Pancreas (tissue), 10 donors: ENCODE measurements around the gene CHSY1. TPM values are rescaled to one million over a fixed set of nuclear protein-coding genes. Genes with fewer than 3 reads are reported as not detected.

Experiments
- ATAC-seq, 4 donors: fragments of 200-7000 bp; cut with Tn5 transposase; one replicate each; pipeline versions ENCODE4 v1.8.0 to v1.9.1; 2020; ENCODE audit warnings: mild to moderate bottlenecking in 4 of 4, moderate library complexity in 4 of 4
- DNase-seq, 6 donors: peaks; one replicate each; pipeline ENCODE4 v3.0.0-alpha.2; 2020
- FAIRE-seq: peaks from 2 replicates; lab custom pipeline; 2012; peaks lifted over from hg19 to GRCh38; lab: Jason Lieb, UNC
- H3K27ac ChIP-seq, 4 donors: fragments of 200-600 bp; sonication (generic); 1 replicate in 3 of 4; 2 replicates in 1 of 4; pipeline versions ENCODE4 v1.5.0 to v1.8.0; 2020
- H3K27me3 ChIP-seq, 4 donors: fragments of 200-600 bp; one replicate each; pipeline ENCODE4 v1.8.0; 2021
- H3K36me3 ChIP-seq, 3 donors: fragments of 200-600 bp; sonication (generic) in 1 of 3; one replicate each; pipeline versions ENCODE4 v1.5.0 to v1.8.0; 2020 to 2021
- H3K4me1 ChIP-seq, 3 donors: fragments of 200-600 bp; one replicate each; pipeline ENCODE4 v1.8.0; 2021
- H3K4me3 ChIP-seq, 4 donors: fragments of 200-600 bp; sonication (generic) in 2 of 4; one replicate each; pipeline versions ENCODE4 v1.5.0 to v1.8.0; 2020 to 2021
- H3K9me3 ChIP-seq, 4 donors: fragments of 200-600 bp; one replicate each; pipeline ENCODE4 v1.8.0; 2021
- WGBS, 2 donors: extraction: QIAGEN DNeasy Blood & Tissue Kit; methylation state at CpG; one replicate each; pipeline ENCODE4 v1.1.7; 2013; 5-methylcytosine and 5-hydroxymethylcytosine counted together
- intact Hi-C, 3 donors: fragments of 100-400 bp; cut with DNase I; formaldehyde crosslinking; loops; one replicate each; pipeline versions ENCODE4 v1.11.1 to v1.14.2; 2022
- polyA plus RNA-seq, 2 donors: library from polyadenylated mRNA; stranded (reverse); fragments of 200-250 nt; gene quantifications; one replicate each; pipeline ENCODE4 v1.2.3, GENCODE V29; 2013
- total RNA-seq, 6 donors: library from RNA; stranded (reverse); fragmentation: NEBNext Ultra II Directional in 4 of 6; extraction: Animal tissue kit (Norgen Biotek cat#: 25700) in 4 of 6; gene quantifications; one replicate each; pipeline versions ENCODE4 v1.2.1 to v1.2.4, GENCODE V29; 2021 to 2023
- TF ChIP-seq, protein P1 (sequence below), 4 donors: fragments of 200-600 bp; sonication (generic) in 3 of 4; IDR thresholded peaks; one replicate each; pipeline versions ENCODE4 v1.5.0 to v1.8.0; 2021; ENCODE audit warnings: antibody characterized with exemption in 4 of 4
- donor health status: healthy with polysubstance abuse.
- donor health status: DM: no; HTN: no; CAD: no; lungs with moderate emphysema.
- donor health status: DM: no; HTN: no; CAD: no.
- donor health status: control.
- donor health status: control.
- donor health status: Bipolar disorder and iron deficiency.
- donor health status: DM: yes; HTN: yes; CAD: no.
- donor health status: DM: no; HTN: no; CAD: no.
- donor health status: DM: no; HTN: no; CAD: no.
- donor health status: DM: yes; HTN: yes; CAD: no.

Gene CHSY1
- total and polyA plus RNA-seq, 8 donors, result 3.4 to 11.2 (median 5.5) TPM

DNA sequence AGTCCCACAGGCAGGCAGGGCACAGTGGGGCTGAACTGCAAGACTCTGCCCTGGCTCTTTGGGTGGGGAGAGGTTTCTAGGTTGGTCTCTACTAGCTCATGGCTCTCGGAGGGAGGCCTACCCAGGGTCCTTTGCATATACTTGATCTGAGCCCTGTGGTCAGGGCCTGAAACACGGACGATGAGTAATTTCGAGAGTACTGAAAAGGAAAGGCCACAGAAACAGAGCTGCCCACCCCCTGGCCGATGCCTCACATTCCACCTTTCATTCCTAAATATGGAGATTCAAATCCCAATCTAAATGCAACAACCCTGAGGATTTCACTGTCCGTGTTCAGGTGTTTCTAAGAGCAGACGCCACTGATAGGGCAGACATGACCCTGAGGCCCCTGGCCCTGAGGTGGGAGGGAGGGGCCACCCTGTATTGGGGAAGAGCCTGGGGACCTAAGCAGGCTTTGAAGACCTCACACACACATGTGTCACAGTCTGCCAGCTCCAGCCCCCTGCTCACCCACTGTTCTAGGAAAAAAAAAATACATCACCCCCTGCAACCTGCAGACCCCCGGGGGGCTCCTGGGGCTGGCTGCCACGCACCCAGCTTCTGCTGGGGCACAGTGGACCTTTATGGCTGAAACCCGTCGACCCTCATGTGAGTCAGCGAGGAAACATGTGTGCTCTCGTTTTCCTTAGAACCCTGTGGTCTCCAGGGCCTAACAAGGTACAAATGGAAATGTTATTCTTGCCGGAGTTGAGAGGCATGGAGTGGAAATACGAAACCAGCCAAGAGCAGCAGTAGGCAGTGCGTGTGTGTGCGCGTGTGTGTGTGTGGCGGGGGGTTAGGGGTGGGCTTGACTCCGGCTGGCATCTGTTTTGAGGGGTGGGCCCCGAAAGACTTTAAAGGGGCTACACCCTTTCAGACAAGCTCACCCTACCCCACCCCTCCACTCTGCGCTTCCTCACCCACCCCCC, 112.7 kb downstream of the CHSY1 start:
- H3K4me1 ChIP-seq, result no peaks in the 10 kb centered on the region
- no peak overlapping the region for H3K27ac ChIP-seq
- ATAC-seq (no peak), FAIRE-seq (no peak), DNase-seq (no peak)
- no peaks in the 10 kb centered on the region for H3K27me3 ChIP-seq
- TF ChIP-seq, protein P1, sequence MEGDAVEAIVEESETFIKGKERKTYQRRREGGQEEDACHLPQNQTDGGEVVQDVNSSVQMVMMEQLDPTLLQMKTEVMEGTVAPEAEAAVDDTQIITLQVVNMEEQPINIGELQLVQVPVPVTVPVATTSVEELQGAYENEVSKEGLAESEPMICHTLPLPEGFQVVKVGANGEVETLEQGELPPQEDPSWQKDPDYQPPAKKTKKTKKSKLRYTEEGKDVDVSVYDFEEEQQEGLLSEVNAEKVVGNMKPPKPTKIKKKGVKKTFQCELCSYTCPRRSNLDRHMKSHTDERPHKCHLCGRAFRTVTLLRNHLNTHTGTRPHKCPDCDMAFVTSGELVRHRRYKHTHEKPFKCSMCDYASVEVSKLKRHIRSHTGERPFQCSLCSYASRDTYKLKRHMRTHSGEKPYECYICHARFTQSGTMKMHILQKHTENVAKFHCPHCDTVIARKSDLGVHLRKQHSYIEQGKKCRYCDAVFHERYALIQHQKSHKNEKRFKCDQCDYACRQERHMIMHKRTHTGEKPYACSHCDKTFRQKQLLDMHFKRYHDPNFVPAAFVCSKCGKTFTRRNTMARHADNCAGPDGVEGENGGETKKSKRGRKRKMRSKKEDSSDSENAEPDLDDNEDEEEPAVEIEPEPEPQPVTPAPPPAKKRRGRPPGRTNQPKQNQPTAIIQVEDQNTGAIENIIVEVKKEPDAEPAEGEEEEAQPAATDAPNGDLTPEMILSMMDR (IDR thresholded peaks at IDR 0.05), result no peak
- no peaks in the 10 kb centered on the region for H3K36me3 ChIP-seq
- WGBS, 2 donors, result 79 to 83% methylated on average over 22 of the region's 22 CpGs
- H3K4me3 ChIP-seq, result no peak overlapping the region
- intact Hi-C loops, result no loop called here
- H3K9me3 ChIP-seq, result no peaks in the 10 kb centered on the region

DNA sequence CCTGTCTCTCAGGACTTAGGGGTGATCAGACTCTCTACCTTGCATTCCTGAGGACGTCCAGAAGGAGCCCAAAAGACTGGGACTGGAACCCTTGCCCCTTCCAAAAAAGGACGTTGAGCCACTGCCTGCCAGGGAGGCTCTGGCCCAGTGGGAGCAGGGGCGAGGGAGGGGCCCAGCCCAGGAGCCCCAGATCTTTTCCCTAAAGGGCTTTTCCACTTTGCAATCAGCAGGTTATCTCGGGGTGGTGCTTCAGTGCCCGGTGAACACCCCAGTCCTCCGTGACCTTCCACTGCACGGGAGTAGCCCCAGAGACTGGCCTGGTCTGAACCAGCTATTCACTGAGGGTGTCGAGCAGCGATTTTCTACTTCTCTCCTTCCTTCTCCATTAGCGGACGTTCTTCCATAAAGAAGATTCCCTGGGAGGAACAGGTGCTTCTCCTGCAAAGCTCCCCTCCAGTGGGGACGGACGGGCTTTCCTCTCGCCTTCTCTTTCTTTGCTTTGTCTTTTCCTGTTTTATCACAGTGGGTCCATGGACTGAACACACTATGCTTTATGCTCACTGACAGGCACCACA, 113.7 kb downstream of the CHSY1 start:
- Histone ChIP-seq H3K4me3 (no peak overlapping the region), H3K4me1 (no peaks in the 10 kb centered on the region), H3K27ac (no peak overlapping the region), H3K9me3 (no peaks in the 10 kb centered on the region), H3K36me3 (no peaks in the 10 kb centered on the region), H3K27me3 (no peaks in the 10 kb centered on the region)
- WGBS, 2 donors, result 76 to 83% methylated on average over 14 of the region's 14 CpGs
- DNase-seq, result no peak
- TF ChIP-seq, protein P1 (IDR thresholded peaks at IDR 0.05), result no peak
- no peak for ATAC-seq
- FAIRE-seq, result no peak
- intact Hi-C loops, result no loop called here

DNA sequence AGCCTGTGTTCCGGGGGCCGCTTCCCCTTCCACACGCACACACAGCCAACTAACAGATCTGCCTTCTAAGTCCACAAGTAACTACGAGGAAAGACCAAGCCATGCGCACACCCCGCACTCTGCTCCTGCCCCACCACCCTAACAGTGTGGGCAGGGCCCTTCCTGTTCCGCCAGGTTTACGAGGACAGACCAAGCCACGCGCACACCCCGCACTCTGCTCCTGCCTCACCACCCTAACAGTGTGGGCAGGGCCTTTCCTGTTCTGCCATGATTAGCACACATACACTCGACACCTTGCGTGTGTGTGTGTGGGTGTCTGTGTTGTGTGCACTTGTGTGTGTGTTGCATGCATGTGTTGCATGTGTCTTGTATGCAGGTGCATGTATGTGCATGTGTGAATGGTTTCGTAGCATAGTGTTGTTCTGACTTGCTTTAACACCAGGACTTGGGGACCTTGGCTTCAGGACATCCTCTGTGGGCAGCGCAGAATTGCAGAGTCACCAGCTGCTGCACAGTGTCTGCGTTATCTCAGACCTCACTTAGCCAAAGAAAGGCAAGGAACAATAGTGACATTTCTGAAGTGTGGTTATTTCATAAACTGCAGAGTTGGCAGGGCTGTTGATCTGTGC, 114.4 kb downstream of the CHSY1 start:
- 85 to 91% methylated on average over 16 of the region's 16 CpGs for WGBS, 2 donors
- Histone ChIP-seq H3K36me3 (no peaks in the 10 kb centered on the region), H3K27ac (no peak overlapping the region), H3K4me1 (no peaks in the 10 kb centered on the region), H3K9me3 (no peaks in the 10 kb centered on the region), H3K4me3 (no peak overlapping the region), H3K27me3 (no peaks in the 10 kb centered on the region)
- intact Hi-C loops, result no loop called here
- DNase-seq, result no peak
- TF ChIP-seq, protein P1 (IDR thresholded peaks at IDR 0.05), result no peak
- FAIRE-seq, result no peak
- ATAC-seq, result no peak

DNA sequence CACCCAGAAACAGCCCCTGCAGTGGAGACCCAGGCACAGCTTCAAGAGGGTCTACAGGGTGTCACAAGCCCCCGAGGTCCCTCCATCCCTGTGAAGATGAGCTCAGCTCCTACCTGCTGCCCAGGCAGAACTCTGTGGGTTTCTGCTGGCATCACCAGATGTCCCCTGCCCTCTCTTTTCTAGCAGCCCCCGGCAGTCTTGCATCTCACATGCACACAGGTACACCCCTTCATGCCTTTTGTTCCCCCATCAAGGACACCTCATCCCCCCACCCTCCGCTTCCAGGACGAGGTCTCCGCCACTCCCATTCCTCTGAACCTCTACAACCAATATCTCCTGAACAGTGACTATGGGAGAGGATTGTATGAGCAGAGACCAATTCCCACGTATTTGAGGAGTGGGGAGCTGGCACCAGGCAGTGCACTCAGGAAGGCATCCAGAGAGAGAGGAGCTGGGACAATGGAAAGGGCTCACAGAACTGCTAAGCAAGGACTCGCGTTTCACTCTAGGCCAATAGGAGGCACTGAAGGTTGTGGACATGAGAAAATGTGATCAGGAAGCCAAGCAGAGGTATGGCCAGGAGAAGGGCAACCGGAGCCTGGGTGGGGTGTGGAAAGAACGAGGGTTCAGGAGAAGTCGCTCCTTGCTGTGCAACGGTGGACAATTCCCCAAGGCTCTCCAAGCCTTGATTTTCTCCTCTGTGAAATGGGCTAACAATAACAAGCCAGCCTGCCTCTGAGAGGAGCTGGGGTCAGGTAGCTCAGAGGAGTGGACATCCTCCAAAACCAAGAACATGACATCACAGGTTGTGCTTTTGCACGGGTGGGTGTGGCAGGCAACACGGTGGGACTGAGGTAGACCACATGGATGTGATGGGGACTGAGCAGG, 115.2 kb downstream of the CHSY1 start:
- H3K27ac ChIP-seq, result no peak overlapping the region
- 71 to 80% methylated on average over 14 of the region's 14 CpGs for whole genome bisulfite sequencing, 2 donors
- H3K4me1 ChIP-seq, result no peaks in the 10 kb centered on the region
- no peak for DNase-seq
- intact Hi-C loops, result no loop called here
- no peaks in the 10 kb centered on the region for H3K36me3 ChIP-seq
- FAIRE-seq, result no peak
- no peak overlapping the region for H3K4me3 ChIP-seq
- no peaks in the 10 kb centered on the region for H3K27me3 ChIP-seq
- TF ChIP-seq, protein P1 (IDR thresholded peaks at IDR 0.05), result no peak
- no peak for ATAC-seq
- no peaks in the 10 kb centered on the region for H3K9me3 ChIP-seq
